Stimulated activated naive CD8-positive, alpha-beta T cell treated with anti-CD3 and anti-CD28 coated beads, Interleukin-15, amount 100 ng/mL, for 72 hours (primary cell): ENCODE results near the gene PON2.

Source experiments
- ATAC-seq: fragments of 150-1000 bp; cut with Tn5 transposase; 2 replicates; pipeline ENCODE4 v1.10.0; 2021; ENCODE audit warnings: mild to moderate bottlenecking, moderate library complexity
- DNase-seq, 2 donors: peaks; one replicate each; pipeline ENCODE4 v3.0.0; 2021 to 2022
- H3K27ac Mint-ChIP-seq, 2 donors: one replicate each; pipeline ENCODE4 v1.8.0; 2022; ENCODE audit warnings: mild to moderate bottlenecking in 2 of 2, mixed read lengths in 2 of 2, moderate library complexity in 2 of 2
- H3K27me3 Mint-ChIP-seq: one replicate; pipeline ENCODE4 v1.8.0; 2022; ENCODE audit warnings: mixed read lengths
- H3K4me1 Mint-ChIP-seq: one replicate; pipeline ENCODE4 v1.8.0; 2022; ENCODE audit warnings: mild to moderate bottlenecking, mixed read lengths
- H3K4me3 Mint-ChIP-seq, 2 donors: one replicate each; pipeline ENCODE4 v1.8.0; 2022; ENCODE audit warnings: mild to moderate bottlenecking in 2 of 2, mixed read lengths in 2 of 2, moderate library complexity in 1 of 2
- H3K9me3 Mint-ChIP-seq, 2 donors: one replicate each; pipeline ENCODE4 v1.8.0; 2022; ENCODE audit warnings: mixed read lengths in 2 of 2

PON2 gene

GRCh38 chr7:95427914-95428516, 6.8 kb downstream of the PON2 start:
- H3K27me3 Mint-ChIP-seq: no peaks in the 10 kb centered on the region
- no peaks in the 10 kb centered on the region for H3K9me3 Mint-ChIP-seq
- H3K4me3 Mint-ChIP-seq: no peak overlapping the region
- DNase-seq (no peak), ATAC-seq (no peak)
- no peak overlapping the region for H3K27ac Mint-ChIP-seq
- no peaks in the 10 kb centered on the region for H3K4me1 Mint-ChIP-seq

- Mint-ChIP-seq H3K4me3 (no peak overlapping the region), H3K27ac (no peak overlapping the region), H3K4me1 (no peaks in the 10 kb centered on the region), H3K9me3 (no peaks in the 10 kb centered on the region), H3K27me3 (no peaks in the 10 kb centered on the region)
- no peak for ATAC-seq
- DNase-seq: no peak
These were observed 7.7 kb downstream of the PON2 start for GRCh38 chr7:95427166-95427565.

GRCh38 chr7:95425694-95426093, 9.1 kb downstream of the PON2 start:
- no peak overlapping the region for H3K27ac Mint-ChIP-seq
- no peak for ATAC-seq

GRCh38 chr7:95424716-95425115, 10.1 kb downstream of the PON2 start:
- no peak overlapping the region for H3K4me3 Mint-ChIP-seq
- H3K27me3 Mint-ChIP-seq: no peaks in the 10 kb centered on the region
- DNase-seq: no peak
- ATAC-seq: no peak
- no peak overlapping the region for H3K27ac Mint-ChIP-seq
- H3K4me1 Mint-ChIP-seq: peaks cover 7% of the 10 kb centered on the region
- no peaks in the 10 kb centered on the region for H3K9me3 Mint-ChIP-seq

More at GRCh38 chr7:95425694-95426093, 9.1 kb downstream of the PON2 start:
- no peaks in the 10 kb centered on the region for H3K27me3 Mint-ChIP-seq
- no peaks in the 10 kb centered on the region for H3K9me3 Mint-ChIP-seq
- H3K4me1 Mint-ChIP-seq: peaks cover 7% of the 10 kb centered on the region
- H3K4me3 Mint-ChIP-seq: no peak overlapping the region
- DNase-seq: no peak

- Mint-ChIP-seq H3K27me3 (no peaks in the 10 kb centered on the region), H3K4me3 (no peak overlapping the region), H3K4me1 (peaks cover 7% of the 10 kb centered on the region), H3K27ac (no peak overlapping the region), H3K9me3 (no peaks in the 10 kb centered on the region)
- DNase-seq (no peak), ATAC-seq (no peak)
These were observed 12.9 kb downstream of the PON2 start for GRCh38 chr7:95421847-95422444.

- Mint-ChIP-seq H3K27ac (no peak overlapping the region), H3K4me3 (no peak overlapping the region), H3K9me3 (no peaks in the 10 kb centered on the region), H3K27me3 (no peaks in the 10 kb centered on the region), H3K4me1 (peaks cover 7% of the 10 kb centered on the region)
- no peak for ATAC-seq
- DNase-seq: no peak
These were observed 13.6 kb downstream of the PON2 start for GRCh38 chr7:95421000-95421846.

- ATAC-seq (no peak), DNase-seq (no peak)
- Mint-ChIP-seq H3K4me3 (no peak overlapping the region), H3K27ac (no peak overlapping the region), H3K9me3 (no peaks in the 10 kb centered on the region), H3K4me1 (no peaks in the 10 kb centered on the region), H3K27me3 (no peaks in the 10 kb centered on the region)
These were observed 22.8 kb downstream of the PON2 start for GRCh38 chr7:95412075-95412474.

- no peak for ATAC-seq
- Mint-ChIP-seq H3K4me3 (no peak overlapping the region), H3K27ac (no peak overlapping the region), H3K27me3 (no peaks in the 10 kb centered on the region), H3K4me1 (no peaks in the 10 kb centered on the region), H3K9me3 (no peaks in the 10 kb centered on the region)
- no peak for DNase-seq
These were observed 23.2 kb downstream of the PON2 start for GRCh38 chr7:95411666-95412065.

- H3K27me3 Mint-ChIP-seq: no peaks in the 10 kb centered on the region
- DNase-seq: no peak
- H3K9me3 Mint-ChIP-seq: no peaks in the 10 kb centered on the region
- H3K27ac Mint-ChIP-seq: no peak overlapping the region
- no peaks in the 10 kb centered on the region for H3K4me1 Mint-ChIP-seq
- ATAC-seq: no peak
- no peak overlapping the region for H3K4me3 Mint-ChIP-seq
These were observed 23.8 kb downstream of the PON2 start for GRCh38 chr7:95411036-95411435.

GRCh38 chr7:95407751-95408150, 27.1 kb downstream of the PON2 start:
- H3K9me3 Mint-ChIP-seq: no peaks in the 10 kb centered on the region
- H3K27me3 Mint-ChIP-seq: no peaks in the 10 kb centered on the region
- ATAC-seq: no peak
- H3K27ac Mint-ChIP-seq: no peak overlapping the region
- no peak overlapping the region for H3K4me3 Mint-ChIP-seq
- no peak for DNase-seq
- H3K4me1 Mint-ChIP-seq: no peaks in the 10 kb centered on the region

- Mint-ChIP-seq H3K27me3 (peaks cover under 1% of the 10 kb centered on the region), H3K4me1 (no peaks in the 10 kb centered on the region), H3K9me3 (no peaks in the 10 kb centered on the region), H3K4me3 (no peak overlapping the region), H3K27ac (no peak overlapping the region)
- ATAC-seq (no peak), DNase-seq (no peak)
These were observed 29.0 kb downstream of the PON2 start for GRCh38 chr7:95405800-95406199.

GRCh38 chr7:95405208-95405607, 29.6 kb downstream of the PON2 start:
- Mint-ChIP-seq H3K4me3 (no peak overlapping the region), H3K9me3 (no peaks in the 10 kb centered on the region), H3K27ac (no peak overlapping the region), H3K27me3 (peaks cover 6% of the 10 kb centered on the region), H3K4me1 (no peaks in the 10 kb centered on the region)
- ATAC-seq: no peak
- no peak for DNase-seq

- H3K4me1 Mint-ChIP-seq: no peaks in the 10 kb centered on the region
These were observed 30.4 kb downstream of the PON2 start for GRCh38 chr7:95404316-95404865.

GRCh38 chr7:95398155-95398940, 36.5 kb downstream of the PON2 start:
- DNase-seq (no peak), ATAC-seq (no peak)
- H3K4me3 Mint-ChIP-seq: no peak overlapping the region
- H3K4me1 Mint-ChIP-seq: peaks cover 8% of the 10 kb centered on the region
- H3K27me3 Mint-ChIP-seq: peaks cover 51% of the 10 kb centered on the region
- H3K27ac Mint-ChIP-seq: no peak overlapping the region
- H3K9me3 Mint-ChIP-seq: no peaks in the 10 kb centered on the region

More at GRCh38 chr7:95404316-95404865, 30.4 kb downstream of the PON2 start:
- H3K4me3 Mint-ChIP-seq: no peak overlapping the region
- ATAC-seq (no peak), DNase-seq (no peak)
- H3K27ac Mint-ChIP-seq: no peak overlapping the region
- no peaks in the 10 kb centered on the region for H3K9me3 Mint-ChIP-seq
- peaks cover 13% of the 10 kb centered on the region for H3K27me3 Mint-ChIP-seq

- no peak for ATAC-seq
- no peak overlapping the region for H3K4me3 Mint-ChIP-seq
- no peak for DNase-seq
These were observed 37.4 kb downstream of the PON2 start for GRCh38 chr7:95397381-95397780.

More at GRCh38 chr7:95397381-95397780, 37.4 kb downstream of the PON2 start:
- H3K27me3 Mint-ChIP-seq: peaks cover 59% of the 10 kb centered on the region
- H3K9me3 Mint-ChIP-seq: no peaks in the 10 kb centered on the region
- no peak overlapping the region for H3K27ac Mint-ChIP-seq
- peaks cover 8% of the 10 kb centered on the region for H3K4me1 Mint-ChIP-seq
